AG09319 (cell line): ENCODE results near the gene RBMS3.

Source experiments
- DNase-seq: peaks from one replicate; pipeline ENCODE4 v3.0.0-alpha.2; 2010; ENCODE audit warnings: low read depth; ENCODE audit errors: extremely low read depth
- TF ChIP-seq, protein P1 (sequence below): IDR thresholded peaks from 2 replicates; pipeline ENCODE4 v1.5.1; 2011; ENCODE audit warnings: low read depth, mild to moderate bottlenecking, inconsistent platforms, low read length, moderate library complexity

Gene RBMS3

DNA sequence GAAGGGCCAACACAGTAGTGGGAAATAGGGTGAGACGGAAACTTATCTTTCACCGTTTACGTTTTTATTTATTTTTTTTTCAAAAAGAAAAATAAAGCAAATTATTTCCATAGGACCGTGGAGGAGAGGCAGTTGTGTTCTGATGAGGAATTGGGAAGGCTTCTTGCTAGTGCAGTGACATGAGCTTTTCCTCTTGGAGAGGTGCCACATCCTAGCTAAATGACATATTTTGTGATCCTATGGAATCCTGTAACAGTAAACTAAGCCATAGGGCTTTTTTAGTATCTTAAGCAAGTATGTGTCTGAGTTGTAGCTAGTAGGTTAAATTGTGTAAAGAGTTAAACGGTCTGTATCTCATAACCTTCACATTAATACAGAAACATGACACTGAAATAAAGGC lies 609.9 kb downstream of the RBMS3 start:
- DNase-seq: no peak
- TF ChIP-seq, protein P1, sequence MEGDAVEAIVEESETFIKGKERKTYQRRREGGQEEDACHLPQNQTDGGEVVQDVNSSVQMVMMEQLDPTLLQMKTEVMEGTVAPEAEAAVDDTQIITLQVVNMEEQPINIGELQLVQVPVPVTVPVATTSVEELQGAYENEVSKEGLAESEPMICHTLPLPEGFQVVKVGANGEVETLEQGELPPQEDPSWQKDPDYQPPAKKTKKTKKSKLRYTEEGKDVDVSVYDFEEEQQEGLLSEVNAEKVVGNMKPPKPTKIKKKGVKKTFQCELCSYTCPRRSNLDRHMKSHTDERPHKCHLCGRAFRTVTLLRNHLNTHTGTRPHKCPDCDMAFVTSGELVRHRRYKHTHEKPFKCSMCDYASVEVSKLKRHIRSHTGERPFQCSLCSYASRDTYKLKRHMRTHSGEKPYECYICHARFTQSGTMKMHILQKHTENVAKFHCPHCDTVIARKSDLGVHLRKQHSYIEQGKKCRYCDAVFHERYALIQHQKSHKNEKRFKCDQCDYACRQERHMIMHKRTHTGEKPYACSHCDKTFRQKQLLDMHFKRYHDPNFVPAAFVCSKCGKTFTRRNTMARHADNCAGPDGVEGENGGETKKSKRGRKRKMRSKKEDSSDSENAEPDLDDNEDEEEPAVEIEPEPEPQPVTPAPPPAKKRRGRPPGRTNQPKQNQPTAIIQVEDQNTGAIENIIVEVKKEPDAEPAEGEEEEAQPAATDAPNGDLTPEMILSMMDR: no peak

DNA sequence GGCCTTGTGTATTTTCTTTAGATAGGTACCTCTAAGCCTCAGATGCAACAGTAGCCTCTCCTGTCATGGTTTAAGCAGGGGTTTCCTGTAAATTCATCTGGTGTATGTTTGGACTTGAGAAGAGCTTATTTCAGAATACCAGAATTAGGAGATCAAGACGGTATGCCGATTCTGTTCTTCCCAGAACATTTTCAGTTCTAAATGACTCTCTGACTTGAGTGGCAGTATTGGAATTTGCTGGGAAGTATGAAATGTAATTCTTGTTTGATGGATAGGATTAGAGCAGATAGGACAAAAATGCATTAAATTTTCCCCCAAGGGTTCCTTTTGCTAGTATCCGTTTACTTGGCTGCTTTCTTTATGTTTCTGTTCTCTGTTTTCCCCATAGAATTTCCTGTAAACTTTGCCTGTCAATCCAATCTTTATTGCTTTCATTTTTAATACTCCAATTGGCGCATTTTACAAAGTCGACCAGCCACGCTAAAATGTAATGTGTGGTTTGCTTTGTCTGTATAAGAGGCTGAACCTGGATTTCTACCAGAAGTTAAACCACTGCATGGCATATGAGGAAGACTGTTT lies 612.2 kb downstream of the RBMS3 start:
- TF ChIP-seq, protein P1: no peak
- no peak for DNase-seq

DNA sequence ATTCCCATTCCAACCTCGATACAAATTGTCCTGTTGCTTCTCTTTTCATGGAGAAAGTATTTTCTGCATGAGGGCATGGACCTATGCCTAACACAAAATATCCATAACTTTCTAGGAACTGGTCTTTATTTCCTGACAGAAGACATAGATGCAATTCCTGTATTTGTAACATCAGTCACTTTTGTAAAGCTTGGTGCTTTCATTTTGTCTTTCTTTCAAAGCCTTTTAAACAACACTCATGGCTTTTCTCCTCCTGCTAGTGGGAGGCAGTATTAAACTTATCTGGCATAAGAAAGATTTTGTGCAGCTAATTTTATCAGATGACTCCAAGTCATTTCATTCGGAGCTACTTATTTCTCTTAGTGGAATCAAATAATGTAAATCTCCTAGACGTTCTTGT lies 616.0 kb downstream of the RBMS3 start:
- no peak for DNase-seq
- TF ChIP-seq, protein P1: no peak

DNA sequence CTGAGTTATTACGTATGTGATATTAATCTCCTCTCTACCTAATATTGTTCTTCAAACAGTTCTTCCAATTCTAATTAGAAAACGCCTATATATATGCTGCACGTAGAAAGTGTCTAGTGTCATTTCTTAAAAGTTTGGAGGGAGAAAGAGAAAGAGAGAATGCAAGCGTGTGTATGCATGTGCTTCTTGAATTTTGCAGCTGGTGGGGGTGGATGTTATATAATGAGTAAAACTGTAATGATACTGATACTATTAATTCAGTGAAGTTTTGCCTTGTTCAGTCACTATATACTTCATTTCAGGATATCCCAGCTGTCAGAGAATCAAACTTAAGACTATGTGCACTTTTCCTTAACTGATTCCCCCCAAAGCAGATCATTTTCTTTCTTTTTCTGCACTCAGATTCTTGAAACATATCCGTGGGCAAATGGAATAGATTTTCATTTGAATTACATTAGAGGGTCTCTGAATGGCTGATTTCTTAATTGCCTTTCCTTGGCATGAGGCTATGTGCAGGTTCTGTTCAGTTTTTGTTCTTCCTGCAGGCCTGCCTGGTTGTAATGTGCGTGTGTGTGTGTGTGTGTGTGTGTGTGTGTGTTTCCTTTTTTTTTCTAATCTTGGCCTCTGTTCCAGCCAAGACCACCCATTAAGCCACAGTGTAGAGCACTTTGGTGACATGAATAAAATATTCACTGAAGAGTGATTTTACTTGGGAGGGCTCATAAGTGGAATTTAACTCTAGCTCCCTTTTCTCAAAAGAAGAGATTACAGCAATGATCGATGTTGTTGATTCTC lies 617.5 kb downstream of the RBMS3 start:
- DNase-seq: no peak
- TF ChIP-seq, protein P1: no peak

DNA sequence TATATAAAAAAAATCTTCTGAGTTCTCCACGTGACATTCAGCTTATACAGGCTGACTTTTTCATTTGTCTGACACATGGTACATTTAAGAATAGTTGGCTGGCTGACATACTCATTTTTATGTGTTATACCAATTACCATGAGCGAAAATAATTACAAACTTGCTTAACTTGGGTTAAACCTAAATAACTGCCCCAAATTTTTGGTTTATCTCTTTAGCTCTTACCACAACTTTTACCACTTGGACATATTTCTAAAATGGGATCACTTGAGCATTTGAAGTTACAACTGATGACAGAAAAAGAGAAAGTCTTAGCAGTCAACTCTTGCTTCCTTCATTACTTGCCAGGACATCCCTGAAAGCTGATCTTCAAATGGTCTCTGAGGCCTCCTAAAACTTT lies 618.1 kb downstream of the RBMS3 start:
- no peak for DNase-seq
- TF ChIP-seq, protein P1: no peak

DNA sequence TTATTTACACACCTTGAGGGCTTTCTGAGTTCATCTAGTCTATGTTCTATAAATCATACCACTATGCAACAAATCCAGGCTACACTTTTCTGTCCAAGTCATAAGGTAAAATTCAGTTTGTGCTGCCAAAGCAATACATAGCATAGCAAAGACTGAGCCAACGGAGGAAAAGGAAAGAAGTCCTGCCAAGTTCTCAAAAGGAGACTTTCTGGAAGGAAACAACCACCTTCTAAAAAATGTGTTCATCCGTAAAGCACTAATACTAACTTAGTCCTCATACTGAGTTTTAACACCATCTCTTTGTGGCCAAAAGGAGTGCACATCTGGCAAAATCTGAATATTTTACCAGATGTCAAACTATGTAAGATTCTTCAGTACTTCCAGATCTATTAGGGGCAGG lies 620.2 kb downstream of the RBMS3 start:
- no peak for DNase-seq
- TF ChIP-seq, protein P1: no peak

DNA sequence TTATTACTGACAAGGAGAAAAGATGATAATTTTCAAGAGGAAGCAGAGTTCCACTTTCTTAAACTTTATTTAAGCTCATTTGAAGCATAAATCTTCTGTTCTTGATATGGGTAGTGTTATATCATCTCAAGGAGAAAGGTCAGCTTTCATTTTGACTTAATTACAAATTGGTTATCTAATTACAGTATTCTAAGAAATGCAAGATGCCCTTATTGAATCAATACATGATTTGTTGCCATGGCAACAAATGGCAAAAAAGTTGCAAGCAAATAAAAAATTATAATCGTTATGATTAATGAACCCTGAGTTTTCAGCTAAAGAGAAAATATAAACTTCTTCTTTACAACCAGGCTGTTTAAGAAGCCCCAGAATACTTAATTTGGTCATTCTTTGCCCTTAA lies 622.7 kb downstream of the RBMS3 start:
- TF ChIP-seq, protein P1: no peak
- DNase-seq: no peak
